H9 (cell line): ENCODE results near the gene LHX1. TPM values are rescaled to one million over a fixed set of nuclear protein-coding genes. Genes with fewer than 3 reads are reported as not detected.

Experiments used
- DNase-seq: peaks from one replicate; pipeline ENCODE4 v3.0.0-alpha.2; 2017
- H2AFZ ChIP-seq: one replicate; pipeline ENCODE4 v1.6.1; 2013; ENCODE audit warnings: mild to moderate bottlenecking, low read length, control low read depth, moderate library complexity
- H2AK5ac ChIP-seq: 2 replicates; pipeline ENCODE4 v1.6.1; 2013; ENCODE audit warnings: low read length, control low read depth, mixed read lengths; ENCODE audit not compliant: insufficient read length
- H2BK120ac ChIP-seq: one replicate; pipeline ENCODE4 v1.6.1; 2013; ENCODE audit warnings: low read depth, mild to moderate bottlenecking, low read length, control low read depth, inconsistent platforms; ENCODE audit not compliant: poor library complexity, severe bottlenecking
- H2BK12ac ChIP-seq: 2 replicates; pipeline ENCODE4 v1.6.1; 2013; ENCODE audit warnings: low read length, control low read depth, mixed read lengths, low read depth; ENCODE audit not compliant: insufficient read length
- H2BK15ac ChIP-seq: 2 replicates; pipeline ENCODE4 v1.6.1; 2013; ENCODE audit warnings: low read depth, low read length, control low read depth
- H2BK20ac ChIP-seq: one replicate; pipeline ENCODE4 v1.6.1; 2013; ENCODE audit warnings: low read depth, mild to moderate bottlenecking, low read length, control low read depth, inconsistent platforms; ENCODE audit not compliant: poor library complexity, severe bottlenecking
- H2BK5ac ChIP-seq: 2 replicates; pipeline ENCODE4 v1.6.1; 2013; ENCODE audit warnings: low read length, control low read depth, mixed read lengths; ENCODE audit not compliant: insufficient read length
- H3K14ac ChIP-seq: 2 replicates; pipeline ENCODE4 v1.6.1; 2013; ENCODE audit warnings: low read length, control low read depth; ENCODE audit not compliant: insufficient read depth
- H3K18ac ChIP-seq: 2 replicates; pipeline ENCODE4 v1.6.1; 2013; ENCODE audit warnings: low read depth, mild to moderate bottlenecking, mixed read lengths, low read length, control low read depth; ENCODE audit not compliant: insufficient read length
- H3K23ac ChIP-seq: 2 replicates; pipeline ENCODE4 v1.6.1; 2013; ENCODE audit warnings: low read length, control low read depth, mixed read lengths, low read depth; ENCODE audit not compliant: insufficient read length
- H3K23me2 ChIP-seq: 2 replicates; pipeline ENCODE4 v1.6.1; 2013; ENCODE audit warnings: low read depth, mild to moderate bottlenecking, mixed read lengths, low read length, control low read depth; ENCODE audit not compliant: insufficient read length, poor library complexity, severe bottlenecking
- H3K27ac ChIP-seq: 2 replicates; pipeline ENCODE4 v1.5.1; 2013; ENCODE audit warnings: low read length, control low read depth, mixed read lengths, low read depth; ENCODE audit not compliant: insufficient read length
- H3K27me3 ChIP-seq: 2 replicates; pipeline ENCODE4 v1.6.1; 2013; ENCODE audit warnings: low read length, control low read depth, inconsistent platforms; ENCODE audit not compliant: insufficient read depth
- H3K4ac ChIP-seq: 2 replicates; pipeline ENCODE4 v1.6.1; 2013; ENCODE audit warnings: low read depth, mild to moderate bottlenecking, control low read depth, inconsistent platforms, low read length, moderate library complexity
- H3K4me1 ChIP-seq: 2 replicates; pipeline ENCODE4 v1.6.1; 2013; ENCODE audit warnings: low read length, control low read depth, inconsistent platforms; ENCODE audit not compliant: insufficient read depth
- H3K4me2 ChIP-seq: 2 replicates; pipeline ENCODE4 v1.6.1; 2013; ENCODE audit warnings: low read length, control low read depth, mixed read lengths; ENCODE audit not compliant: insufficient read length, insufficient read depth
- H3K56ac ChIP-seq: 2 replicates; pipeline ENCODE4 v1.6.1; 2013; ENCODE audit warnings: low read depth, mild to moderate bottlenecking, mixed read lengths, low read length, control low read depth; ENCODE audit not compliant: insufficient read length
- H3K79me1 ChIP-seq: 2 replicates; pipeline ENCODE4 v1.6.1; 2013; ENCODE audit warnings: low read depth, mild to moderate bottlenecking, moderate library complexity, low read length, control low read depth, inconsistent platforms; ENCODE audit not compliant: insufficient read depth, poor library complexity, severe bottlenecking
- H3K79me2 ChIP-seq: 2 replicates; pipeline ENCODE4 v1.6.1; 2013; ENCODE audit warnings: low read length, control low read depth, inconsistent platforms; ENCODE audit not compliant: insufficient read depth
- H3K9ac ChIP-seq: 2 replicates; pipeline ENCODE4 v1.6.1; 2013; ENCODE audit warnings: low read length, control low read depth, mixed read lengths; ENCODE audit not compliant: insufficient read length; ENCODE audit errors: extremely low read depth
- H3K9me3 ChIP-seq: one replicate; pipeline ENCODE4 v1.6.1; 2013; ENCODE audit warnings: low read depth, low read length, inconsistent platforms; ENCODE audit not compliant: control insufficient read depth
- H3T11ph ChIP-seq: one replicate; pipeline ENCODE4 v1.6.1; 2013; ENCODE audit warnings: mild to moderate bottlenecking, low read length, control low read depth, inconsistent platforms
- H4K20me1 ChIP-seq: one replicate; pipeline ENCODE4 v1.6.1; 2013; ENCODE audit not compliant: control insufficient read depth, insufficient read length, insufficient read depth
- H4K5ac ChIP-seq: 2 replicates; pipeline ENCODE4 v1.6.1; 2013; ENCODE audit warnings: low read depth, mild to moderate bottlenecking, mixed read lengths, low read length, control low read depth; ENCODE audit not compliant: insufficient read length
- H4K8ac ChIP-seq: replicated peaks from 2 replicates; pipeline ENCODE4 v1.6.1; 2013; ENCODE audit warnings: low read length, control low read depth, mixed read lengths, low read depth; ENCODE audit not compliant: insufficient read length
- H4K91ac ChIP-seq: 2 replicates; pipeline ENCODE4 v1.6.1; 2013; ENCODE audit warnings: low read depth, mild to moderate bottlenecking, moderate library complexity, mixed read lengths, low read length, control low read depth; ENCODE audit not compliant: insufficient read length
- H3K27ac Mint-ChIP-seq, 3 experiments: 2 replicates in 2 of 3; 3 replicates in 1 of 3; pipeline ENCODE4 v1.8.0; 2020 to 2021; ENCODE audit warnings: mixed read lengths in 3 of 3, mild to moderate bottlenecking in 1 of 3, moderate library complexity in 1 of 3
- H3K27me3 Mint-ChIP-seq: 2 replicates; pipeline ENCODE4 v1.8.0; 2021; ENCODE audit warnings: low read depth, mild to moderate bottlenecking, moderate library complexity, mixed read lengths
- H3K36me3 Mint-ChIP-seq, 3 experiments: 2 replicates in 2 of 3; 3 replicates in 1 of 3; pipeline ENCODE4 v1.8.0; 2020 to 2021; ENCODE audit warnings: low read depth in 3 of 3, mixed read lengths in 3 of 3; ENCODE audit not compliant: insufficient read depth in 1 of 3
- H3K4me1 Mint-ChIP-seq, 2 experiments: 2 replicates each; pipeline ENCODE4 v1.8.0; 2020; ENCODE audit warnings: mixed read lengths in 2 of 2
- H3K4me3 Mint-ChIP-seq, 2 experiments: 2 replicates in 1 of 2; 3 replicates in 1 of 2; pipeline ENCODE4 v1.8.0; 2020 to 2021; ENCODE audit warnings: mild to moderate bottlenecking in 2 of 2, mixed read lengths in 2 of 2, moderate library complexity in 1 of 2
- H3K9me3 Mint-ChIP-seq, 2 experiments: 2 replicates in 1 of 2; 3 replicates in 1 of 2; pipeline ENCODE4 v1.8.0; 2020; ENCODE audit warnings: mild to moderate bottlenecking in 2 of 2, mixed read lengths in 2 of 2, moderate library complexity in 1 of 2
- WGBS: extraction: QIAGEN DNeasy Blood & Tissue Kit; methylation state at CpG from one replicate; pipeline ENCODE4 v1.1.7; 2013; ENCODE audit warnings: missing lambda C conversion rate, low lambda C conversion rate, mixed read lengths; ENCODE audit not compliant: insufficient read length; ENCODE audit errors: extremely low coverage; 5-methylcytosine and 5-hydroxymethylcytosine counted together
- total RNA-seq: library from RNA; stranded (reverse); gene quantifications from 2 replicates; pipeline ENCODE4 v1.2.1, GENCODE V29; 2021
- TF ChIP-seq, protein P1 (sequence below): fragments of 200-600 bp; sonication (generic); conservative IDR thresholded peaks from 3 replicates; pipeline ENCODE4 v1.8.0; 2021; ENCODE audit warnings: antibody characterized with exemption, mild to moderate bottlenecking

The LHX1 gene
- total RNA-seq, 1 experiment from 2014 or later: 0.22 TPM

DNA sequence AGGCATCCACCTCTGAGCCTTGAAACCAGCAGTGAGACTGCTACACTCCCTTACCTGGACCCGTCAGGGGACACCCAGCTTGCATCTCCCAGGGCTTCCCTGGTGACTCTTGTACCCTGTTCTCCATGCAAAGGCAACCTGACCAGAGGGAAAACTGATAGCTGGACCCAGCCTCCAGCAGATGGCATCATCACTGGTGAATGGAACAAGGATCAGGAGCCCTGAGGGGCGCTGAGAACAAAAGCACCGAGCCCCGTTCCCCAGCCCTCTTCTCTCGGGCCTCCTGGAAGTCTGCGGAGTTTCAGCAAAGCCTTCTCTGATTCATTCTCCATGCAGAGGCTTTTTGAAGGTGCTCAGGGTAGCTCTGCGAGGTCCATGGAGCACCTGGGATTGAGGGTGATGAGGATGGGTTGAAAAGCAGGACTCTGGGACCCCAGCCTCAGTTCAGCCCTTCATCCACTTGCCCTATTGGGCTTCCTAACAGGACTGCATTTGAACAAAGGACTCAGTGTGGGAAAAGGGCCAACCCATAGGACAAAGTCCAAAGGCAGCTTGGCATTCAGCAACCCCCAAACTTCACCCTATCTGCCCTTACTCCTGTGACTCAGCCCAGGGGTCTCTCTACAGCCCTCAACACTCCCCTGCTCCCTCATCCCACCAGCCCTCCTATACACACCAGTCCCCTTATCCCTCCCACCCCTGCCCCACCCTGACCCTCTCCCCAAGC is 45.0 kb upstream of the LHX1 start:
- Mint-ChIP-seq H3K27ac (no peak overlapping the region; a peak in 1 of 7 replicates), H3K27me3 (peaks cover 8% of the 10 kb centered on the region), H3K36me3 (no peaks in the 10 kb centered on the region), H3K4me3 (no peak overlapping the region), H3K4me1 (peaks cover 5 to 34% of the 10 kb centered on the region in 2 experiments; a peak in 3 of 4 replicates), H3K9me3 (no peaks in the 10 kb centered on the region)
- Histone ChIP-seq H2AK5ac (no peak overlapping the region), H2BK5ac (no peak overlapping the region), H2BK12ac (no peak overlapping the region), H2BK15ac (no peak overlapping the region), H2AFZ (no peak overlapping the region), H4K20me1 (no peaks in the 10 kb centered on the region), H3T11ph (no peak overlapping the region), H3K27ac (no peak overlapping the region), H3K23ac (no peak overlapping the region), H3K27me3 (no peaks in the 10 kb centered on the region), H3K4me1 (no peaks in the 10 kb centered on the region), H3K14ac (no peak overlapping the region; the same call in 1 of the 2 replicates), H4K91ac (no peak overlapping the region), H3K4ac (no peak overlapping the region), H4K8ac (no peak overlapping the region), H3K79me2 (no peaks in the 10 kb centered on the region), H2BK120ac (no peak overlapping the region), H3K9ac (no peak overlapping the region), H4K5ac (no peak overlapping the region), H3K56ac (no peak overlapping the region), H3K9me3 (no peaks in the 10 kb centered on the region), H2BK20ac (no peak overlapping the region), H3K23me2 (no peaks in the 10 kb centered on the region), H3K18ac (no peak overlapping the region), H3K4me2 (no peak overlapping the region), H3K79me1 (no peaks in the 10 kb centered on the region)
- no CpG with 5 or more reads among the region's 7 CpGs for WGBS
- TF ChIP-seq, protein P1, sequence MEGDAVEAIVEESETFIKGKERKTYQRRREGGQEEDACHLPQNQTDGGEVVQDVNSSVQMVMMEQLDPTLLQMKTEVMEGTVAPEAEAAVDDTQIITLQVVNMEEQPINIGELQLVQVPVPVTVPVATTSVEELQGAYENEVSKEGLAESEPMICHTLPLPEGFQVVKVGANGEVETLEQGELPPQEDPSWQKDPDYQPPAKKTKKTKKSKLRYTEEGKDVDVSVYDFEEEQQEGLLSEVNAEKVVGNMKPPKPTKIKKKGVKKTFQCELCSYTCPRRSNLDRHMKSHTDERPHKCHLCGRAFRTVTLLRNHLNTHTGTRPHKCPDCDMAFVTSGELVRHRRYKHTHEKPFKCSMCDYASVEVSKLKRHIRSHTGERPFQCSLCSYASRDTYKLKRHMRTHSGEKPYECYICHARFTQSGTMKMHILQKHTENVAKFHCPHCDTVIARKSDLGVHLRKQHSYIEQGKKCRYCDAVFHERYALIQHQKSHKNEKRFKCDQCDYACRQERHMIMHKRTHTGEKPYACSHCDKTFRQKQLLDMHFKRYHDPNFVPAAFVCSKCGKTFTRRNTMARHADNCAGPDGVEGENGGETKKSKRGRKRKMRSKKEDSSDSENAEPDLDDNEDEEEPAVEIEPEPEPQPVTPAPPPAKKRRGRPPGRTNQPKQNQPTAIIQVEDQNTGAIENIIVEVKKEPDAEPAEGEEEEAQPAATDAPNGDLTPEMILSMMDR: peak; percentile 32; the same call in 2 of the 3 replicates
- no peak for DNase-seq
